HG02973 (cell line): ENCODE data around the gene CHMP2A.
"Not testable (repeated sequence)": the region's sequence is repeated elsewhere in the genome, so short reads cannot be mapped to it uniquely, and the experiment has no call there.

Source experiments
- ATAC-seq: cut with Tn5 transposase; IDR thresholded peaks from one replicate; pipeline ENCODE4 v1.9.1; 2021; ENCODE audit warnings: moderate library complexity; ENCODE audit not compliant: unreplicated experiment

CHMP2A gene

GRCh38 chr19:58542641-58543372, 12.1 kb downstream of the CHMP2A start:
- not testable (repeated sequence) for ATAC-seq

- ATAC-seq, result not testable (repeated sequence)
Observed at GRCh38 chr19:58539169-58539559, 15.7 kb downstream of the CHMP2A start.

DNA sequence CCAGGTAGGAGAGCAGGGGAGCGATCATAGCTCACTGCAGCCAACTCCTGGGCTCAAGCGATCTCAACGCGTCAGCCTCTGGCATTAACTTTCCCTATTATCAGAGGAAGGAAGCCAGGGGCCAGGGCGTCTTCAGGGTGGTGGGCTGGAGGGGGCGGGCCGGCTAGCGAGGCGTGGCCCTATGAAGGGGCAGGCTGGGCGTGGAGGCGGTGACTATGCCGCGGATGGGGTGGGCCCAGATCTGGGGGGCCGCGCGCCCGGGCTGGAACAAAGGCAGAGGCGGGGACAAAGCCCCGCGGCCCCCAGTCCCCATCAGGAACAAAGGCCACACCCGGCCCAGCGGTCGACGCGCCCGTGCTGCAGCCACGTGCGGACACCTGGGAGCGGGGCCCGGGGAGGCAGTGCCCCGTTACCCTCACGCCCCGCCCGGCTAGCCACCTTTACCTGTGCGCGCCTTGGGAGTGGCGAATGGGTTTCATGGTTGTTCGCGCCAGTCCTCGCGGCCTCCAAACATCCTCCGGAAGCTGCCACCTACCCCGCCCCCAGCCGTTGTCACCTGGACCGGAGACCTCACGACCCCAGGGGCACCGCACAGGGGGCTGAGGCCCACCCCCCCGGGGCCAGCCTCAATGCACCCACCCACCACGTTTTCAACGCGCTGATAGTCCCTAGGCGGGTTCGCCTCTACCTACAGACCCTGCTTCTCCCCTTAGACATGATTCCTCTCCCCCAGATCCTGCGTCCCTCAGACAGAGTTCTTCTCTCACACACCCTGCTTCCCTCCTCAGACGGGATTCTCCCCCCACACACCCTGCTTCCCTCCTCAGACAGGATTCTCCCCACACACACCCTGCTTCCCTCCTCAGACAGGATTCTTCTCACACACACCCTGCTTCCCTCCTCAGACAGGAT, 16.4 kb downstream of the CHMP2A start:
- ATAC-seq, result no peak

GRCh38 chr19:58536852-58537798, 17.8 kb downstream of the CHMP2A start:
- no peak for ATAC-seq

DNA sequence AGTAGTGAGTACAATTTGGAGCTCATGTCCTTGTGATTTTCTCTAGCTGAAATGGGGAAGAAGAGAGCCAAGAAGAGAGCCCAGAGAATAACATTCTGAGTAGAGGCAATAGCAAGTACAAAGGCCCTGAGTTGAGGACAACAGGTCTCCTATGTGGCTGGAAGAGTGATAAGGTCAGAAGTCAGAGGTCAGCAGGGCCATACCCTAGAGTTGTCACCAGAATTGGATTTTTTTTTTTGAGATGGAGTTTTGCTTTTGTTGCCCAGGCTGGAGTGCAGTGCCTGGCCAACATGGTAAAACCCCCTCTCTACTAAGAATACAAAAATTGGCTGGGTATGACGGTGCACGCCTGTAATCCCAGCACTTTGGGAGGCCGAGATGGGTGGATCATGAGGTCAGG, 19.0 kb downstream of the CHMP2A start:
- ATAC-seq, result no peak

- no peak for ATAC-seq
Observed at GRCh38 chr19:58531034-58531840, 23.7 kb downstream of the CHMP2A start.

- no peak for ATAC-seq
Observed at GRCh38 chr19:58529405-58529804, 25.5 kb downstream of the CHMP2A start.

DNA sequence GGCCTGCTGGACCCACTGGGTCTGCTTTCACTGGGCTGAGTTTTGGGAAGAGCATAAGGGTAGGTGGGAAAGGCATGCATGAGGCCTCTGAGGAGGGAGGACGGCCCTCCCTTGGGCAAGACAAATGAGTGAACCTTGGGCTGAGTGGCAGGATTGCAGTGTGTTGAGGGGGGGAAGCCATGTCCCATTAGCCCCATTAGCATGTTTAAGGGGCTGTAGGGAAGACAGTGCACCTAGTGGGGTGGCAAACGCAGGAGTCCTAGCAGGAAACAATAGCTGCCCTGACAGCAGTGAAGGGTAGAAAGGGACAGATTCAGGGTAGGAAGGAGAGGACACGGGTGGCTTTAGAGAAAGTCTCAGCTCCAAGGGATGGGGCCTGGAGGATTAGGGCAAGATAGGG, 32.2 kb downstream of the CHMP2A start:
- ATAC-seq, result no peak

GRCh38 chr19:58521651-58522050, 33.3 kb downstream of the CHMP2A start:
- ATAC-seq, result no peak

GRCh38 chr19:58520257-58520599, 34.7 kb downstream of the CHMP2A start:
- ATAC-seq, result no peak

GRCh38 chr19:58519355-58520256, 35.3 kb downstream of the CHMP2A start, which contains the start of gene ZBTB45:
ZBTB45 (minus strand) TSS chr19:58519810; CDS start chr19:58517673, 2,137 bp downstream.
- peak; percentile 76 for ATAC-seq

GRCh38 chr19:58519087-58519354, 35.9 kb downstream of the CHMP2A start:
- ATAC-seq, result no peak

DNA sequence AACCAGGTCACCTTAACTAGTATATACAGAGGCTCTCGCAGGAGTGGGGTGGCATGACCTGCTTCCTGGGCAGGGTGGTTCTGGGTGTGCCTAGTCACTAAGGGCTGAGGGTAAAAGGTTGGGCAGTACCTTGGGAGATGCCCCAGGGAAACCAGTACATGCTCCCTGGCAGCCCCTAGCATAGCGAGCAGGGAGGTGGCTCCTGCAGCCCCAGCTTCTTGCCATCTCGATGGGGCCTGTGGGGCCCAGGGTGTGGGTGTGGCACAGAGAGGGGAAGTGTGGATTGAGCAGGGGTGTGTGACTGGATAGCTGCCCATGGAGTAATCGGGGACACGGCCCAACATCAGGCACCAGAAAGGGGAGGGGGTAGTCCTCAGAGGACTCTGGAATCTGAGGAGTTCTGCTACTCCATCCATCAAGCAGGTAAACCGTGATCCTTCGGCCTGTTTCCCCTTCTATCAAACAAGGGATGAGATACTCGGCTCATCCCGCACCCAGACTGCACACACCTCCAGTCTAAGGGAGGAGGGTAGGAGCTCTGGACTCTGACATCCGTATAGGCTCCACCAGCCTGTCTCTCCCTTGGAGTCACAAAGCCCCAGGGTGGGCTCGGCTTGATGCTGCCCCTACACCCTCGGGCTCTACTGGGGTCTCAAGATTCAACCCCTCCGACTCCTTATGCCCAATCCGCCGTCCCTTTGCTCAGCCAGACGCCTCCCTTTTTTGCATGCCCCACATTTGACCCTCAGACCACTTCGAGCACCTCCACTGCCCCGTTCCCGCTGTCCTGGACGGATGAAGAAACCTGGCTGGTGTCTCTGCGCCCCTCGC, 36.4 kb downstream of the CHMP2A start:
- ATAC-seq, result no peak

DNA sequence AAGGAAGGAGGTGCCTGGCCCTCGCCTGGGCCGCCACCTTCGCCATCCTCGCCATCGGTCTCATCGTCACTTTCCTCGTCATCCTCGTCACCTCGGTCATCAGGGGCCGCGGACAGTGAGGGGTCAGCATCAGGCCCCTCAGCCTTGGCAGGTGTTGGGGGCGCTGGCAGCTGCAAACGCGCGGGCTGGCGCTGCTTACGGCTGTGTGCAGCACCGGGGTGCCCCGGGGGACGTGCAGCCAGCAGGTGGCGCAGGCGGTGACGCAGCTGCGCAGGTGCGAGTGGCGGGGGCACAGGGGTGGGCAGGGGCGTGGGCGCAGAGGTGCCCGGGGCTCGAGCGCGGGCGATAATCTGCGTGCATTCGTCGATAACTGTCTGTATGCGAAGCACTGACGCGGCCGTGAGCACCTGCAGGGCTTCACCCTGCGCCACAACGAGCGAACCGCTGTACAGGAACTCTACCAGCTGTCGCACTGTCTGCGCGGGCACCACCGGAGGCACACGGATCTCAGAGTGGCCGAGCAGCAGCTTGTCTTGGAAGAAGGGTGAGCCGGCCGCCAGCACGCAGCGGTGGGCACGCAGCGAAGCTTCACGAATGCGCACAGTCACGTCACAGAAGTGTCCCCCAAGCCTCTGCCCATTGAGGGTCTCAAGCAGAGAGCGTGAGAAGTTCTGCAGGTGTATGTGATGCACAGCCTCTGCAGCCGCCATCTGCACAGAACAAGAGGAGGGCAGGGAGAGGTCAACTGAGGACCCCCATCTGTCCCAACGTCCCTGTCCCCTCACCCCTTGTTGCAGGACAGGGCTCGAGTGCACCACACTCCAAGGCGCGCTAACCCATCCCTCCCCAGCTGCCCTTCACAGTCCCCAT, 37.7 kb downstream of the CHMP2A start:
- ATAC-seq, result no peak

GRCh38 chr19:58516246-58516836, 38.6 kb downstream of the CHMP2A start:
- no peak for ATAC-seq

DNA sequence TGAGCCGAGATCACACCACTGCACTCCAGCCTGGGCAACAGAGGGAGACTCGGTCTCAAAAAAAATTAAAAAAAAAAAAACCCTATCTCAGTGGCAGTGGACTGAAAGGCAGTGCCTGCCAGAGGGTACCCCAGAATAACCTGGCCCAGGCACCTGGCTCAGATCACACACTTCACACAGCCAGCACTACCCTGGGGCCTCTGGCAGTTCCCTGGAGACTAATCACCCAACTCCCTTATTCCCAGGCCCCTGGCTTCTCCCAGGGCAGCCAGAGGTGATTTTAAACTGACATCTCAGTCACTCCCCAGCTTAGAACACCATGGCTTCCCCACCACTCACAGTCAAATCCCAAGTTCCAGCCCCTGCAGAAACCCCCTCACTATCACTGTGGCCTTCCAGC, 39.6 kb downstream of the CHMP2A start:
- ATAC-seq, result no peak

GRCh38 chr19:58514564-58515022, 40.3 kb downstream of the CHMP2A start:
- ATAC-seq, result no peak
